Activated CD8-positive, alpha-beta T cell treated with anti-CD3 and anti-CD28 coated beads, Interleukin-2, amount 10 ng/mL, durations not matched to agents 7 days and 5 days (primary cell): ENCODE results near the gene TMEM17. TPM values are rescaled to one million over a fixed set of nuclear protein-coding genes. Genes with fewer than 3 reads are reported as not detected.

Experiments used
- ATAC-seq: fragments of 150-1000 bp; cut with Tn5 transposase; one replicate; pipeline ENCODE4 v1.10.0; 2021; ENCODE audit warnings: moderate library complexity
- CTCF ChIA-PET: fragments of 350-600 bp; sonication (Branson Sonifier 250); formaldehyde crosslinking; loops from one replicate; lab custom pipeline; 2021; ENCODE audit warnings: antibody characterized with exemption; lab: Charles Lee
- POLR2A ChIA-PET: fragments of 350-600 bp; sonication (Branson Sonifier 250); formaldehyde crosslinking; loops from one replicate; lab custom pipeline; 2021; ENCODE audit warnings: antibody characterized with exemption; lab: Charles Lee
- DNase-seq: peaks from one replicate; pipeline ENCODE4 v3.0.0-alpha.2; 2020
- H3K27ac Mint-ChIP-seq: one replicate; pipeline ENCODE4 v1.8.0; 2021; ENCODE audit warnings: mild to moderate bottlenecking, mixed read lengths
- H3K27me3 Mint-ChIP-seq: one replicate; pipeline ENCODE4 v1.8.0; 2021; ENCODE audit warnings: low read depth, mixed read lengths
- H3K36me3 Mint-ChIP-seq: one replicate; pipeline ENCODE4 v1.8.0; 2021; ENCODE audit warnings: low read depth, mixed read lengths
- H3K4me1 Mint-ChIP-seq: one replicate; pipeline ENCODE4 v1.8.0; 2021; ENCODE audit warnings: low read depth, mixed read lengths
- H3K4me3 Mint-ChIP-seq: one replicate; pipeline ENCODE4 v1.8.0; 2021; ENCODE audit warnings: mild to moderate bottlenecking, mixed read lengths
- H3K9me3 Mint-ChIP-seq: one replicate; pipeline ENCODE4 v1.8.0; 2022; ENCODE audit warnings: mixed read lengths; ENCODE audit not compliant: insufficient read depth
- total RNA-seq, 2 experiments: library from RNA; stranded (reverse); gene quantifications; one replicate each; pipeline ENCODE4 v1.2.3, GENCODE V29; 2021

The TMEM17 gene
- total RNA-seq, 2 experiments from 2014 or later = not detected

GRCh38 chr2:62460175-62460574, 45.8 kb downstream of the TMEM17 start:
- CTCF ChIA-PET = interaction anchor here (1.9 to 4.3 kb wide), 2 partner anchors 14 to 315 kb away, joined by 5 to 44 read pairs; no protein-coding TSS in a partner anchor
- Mint-ChIP-seq H3K4me1 (peaks cover 2% of the 10 kb centered on the region), H3K4me3 (no peak overlapping the region), H3K27me3 (peaks cover 3% of the 10 kb centered on the region), H3K27ac (no peak overlapping the region), H3K36me3 (no peaks in the 10 kb centered on the region), H3K9me3 (no peaks in the 10 kb centered on the region)
- POLR2A ChIA-PET = no interaction called here
- no peak for DNase-seq
- ATAC-seq = no peak

DNA sequence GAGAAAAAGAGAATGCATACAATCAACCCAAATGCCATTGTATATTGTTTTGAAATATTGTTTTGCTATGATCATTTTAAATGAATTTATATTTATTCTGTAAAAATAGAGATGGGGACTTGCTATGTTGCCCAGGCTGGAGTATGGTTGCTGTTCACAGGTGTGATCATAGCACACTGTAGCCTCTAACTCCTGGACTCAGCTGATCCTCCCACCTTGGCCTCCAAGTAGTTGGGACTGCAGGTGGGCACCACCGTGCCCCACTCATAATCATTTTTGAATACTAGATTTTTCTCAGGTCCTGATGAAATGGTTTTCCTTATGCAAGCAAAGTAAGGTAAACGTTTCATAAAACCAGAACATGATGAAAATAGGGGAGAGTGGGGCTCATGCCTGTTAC, 46.3 kb downstream of the TMEM17 start:
- ChIA-PET POLR2A (no interaction called here), CTCF (interaction anchor here (1.9 to 4.3 kb wide), 2 partner anchors 14 to 316 kb away, joined by 5 to 44 read pairs; no protein-coding TSS in a partner anchor)
- Mint-ChIP-seq H3K27ac (no peak overlapping the region), H3K27me3 (peaks cover 3% of the 10 kb centered on the region), H3K36me3 (no peaks in the 10 kb centered on the region), H3K9me3 (no peaks in the 10 kb centered on the region), H3K4me1 (peaks cover 2% of the 10 kb centered on the region), H3K4me3 (no peak overlapping the region)
- ATAC-seq (no peak), DNase-seq (no peak)

DNA sequence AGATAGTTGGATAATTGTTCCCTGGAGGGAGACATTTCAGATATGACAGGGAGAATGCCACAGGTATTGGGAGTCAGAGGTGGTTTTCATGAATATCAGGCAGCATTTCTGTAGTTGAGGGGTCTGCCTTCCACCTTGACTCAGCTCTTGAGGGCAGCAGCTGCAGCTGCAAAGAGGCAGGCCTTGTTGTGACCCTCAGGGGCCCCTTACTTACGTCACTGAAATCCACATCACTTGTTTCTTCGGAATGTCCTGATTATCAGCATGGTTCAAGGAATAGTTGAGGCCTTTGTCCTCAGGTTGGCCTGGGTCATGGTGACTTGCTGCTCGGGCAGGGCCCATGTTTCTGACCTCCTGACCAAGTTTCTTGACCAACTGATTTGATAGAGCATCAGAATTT, 46.9 kb downstream of the TMEM17 start:
- Mint-ChIP-seq H3K27ac (no peak overlapping the region), H3K27me3 (peaks cover 3% of the 10 kb centered on the region), H3K4me3 (no peak overlapping the region), H3K9me3 (no peaks in the 10 kb centered on the region), H3K4me1 (peaks cover 2% of the 10 kb centered on the region), H3K36me3 (no peaks in the 10 kb centered on the region)
- ATAC-seq = no peak
- no peak for DNase-seq
- POLR2A ChIA-PET = no interaction called here
- CTCF ChIA-PET = interaction anchor here (1.9 to 4.3 kb wide), 2 partner anchors 15 to 316 kb away, joined by 5 to 44 read pairs; no protein-coding TSS in a partner anchor

DNA sequence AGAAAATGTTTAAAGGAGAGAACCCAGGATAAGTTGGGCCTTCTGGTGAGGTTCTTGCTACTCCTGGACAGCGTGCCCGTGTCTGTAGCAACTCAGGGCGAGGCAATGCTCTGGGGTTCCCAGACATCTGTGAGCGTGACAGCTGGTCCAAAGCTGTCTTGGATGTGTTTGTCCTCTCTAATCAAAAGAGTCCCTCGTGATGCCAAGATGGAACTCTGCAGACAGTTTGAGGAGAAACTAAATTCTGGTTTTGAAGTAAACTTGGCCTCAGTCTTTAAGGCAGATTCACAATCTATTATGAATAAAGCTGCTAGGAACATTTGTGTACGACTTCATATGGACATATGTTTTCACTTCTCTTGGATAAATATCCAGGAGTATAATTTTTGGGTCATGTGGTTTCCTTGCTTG, 47.3 kb downstream of the TMEM17 start:
- Mint-ChIP-seq H3K36me3 (no peaks in the 10 kb centered on the region), H3K4me1 (peaks cover 2% of the 10 kb centered on the region), H3K27ac (no peak overlapping the region), H3K9me3 (no peaks in the 10 kb centered on the region), H3K27me3 (peaks cover 5% of the 10 kb centered on the region), H3K4me3 (no peak overlapping the region)
- ChIA-PET CTCF (interaction anchor here (1.6 to 4.3 kb wide), 4 partner anchors 15 to 317 kb away, joined by 5 to 83 read pairs (median 25); no protein-coding TSS in a partner anchor), POLR2A (no interaction called here)
- ATAC-seq (no peak), DNase-seq (no peak)

GRCh38 chr2:62458206-62458641, 47.8 kb downstream of the TMEM17 start:
- CTCF ChIA-PET = interaction anchor here (0.9 to 4.3 kb wide), 9 partner anchors 7 to 339 kb away, joined by 3 to 83 read pairs (median 6); no protein-coding TSS in a partner anchor

GRCh38 chr2:62457556-62457955, 48.4 kb downstream of the TMEM17 start:
- ATAC-seq (no peak), DNase-seq (no peak)
- ChIA-PET CTCF (interaction anchor here (0.7 to 4.3 kb wide), 24 partner anchors 8 to 1029 kb away, joined by 3 to 83 read pairs (median 4); no protein-coding TSS in a partner anchor), POLR2A (no interaction called here)
- H3K4me3 Mint-ChIP-seq = peak overlapping the region; percentile 52
- no peak overlapping the region for H3K27ac Mint-ChIP-seq
- H3K27me3 Mint-ChIP-seq = peaks cover 6% of the 10 kb centered on the region
- peaks cover 2% of the 10 kb centered on the region for H3K4me1 Mint-ChIP-seq
- no peaks in the 10 kb centered on the region for H3K9me3 Mint-ChIP-seq
- H3K36me3 Mint-ChIP-seq = no peaks in the 10 kb centered on the region

More at GRCh38 chr2:62458206-62458641, 47.8 kb downstream of the TMEM17 start:
- ATAC-seq = no peak
- Mint-ChIP-seq H3K36me3 (no peaks in the 10 kb centered on the region), H3K4me1 (peaks cover 2% of the 10 kb centered on the region), H3K9me3 (no peaks in the 10 kb centered on the region), H3K27ac (no peak overlapping the region), H3K27me3 (peaks cover 6% of the 10 kb centered on the region), H3K4me3 (no peak overlapping the region)
- DNase-seq = no peak
- POLR2A ChIA-PET = no interaction called here

GRCh38 chr2:62456721-62457539, 49.1 kb downstream of the TMEM17 start:
- H3K27me3 Mint-ChIP-seq = peaks cover 6% of the 10 kb centered on the region
- peak; percentile 95 for ATAC-seq
- DNase-seq = peak; percentile 61
- ChIA-PET POLR2A (no interaction called here), CTCF (interaction anchor here (0.7 to 4.3 kb wide), 38 partner anchors 9 to 1030 kb away, joined by 3 to 83 read pairs (median 4); no protein-coding TSS in a partner anchor)
- H3K4me1 Mint-ChIP-seq = peaks cover 2% of the 10 kb centered on the region
- peak overlapping the region; percentile 52 for H3K4me3 Mint-ChIP-seq
- H3K36me3 Mint-ChIP-seq = no peaks in the 10 kb centered on the region
- H3K27ac Mint-ChIP-seq = no peak overlapping the region
- no peaks in the 10 kb centered on the region for H3K9me3 Mint-ChIP-seq

GRCh38 chr2:62455957-62456692, 49.9 kb downstream of the TMEM17 start:
- H3K36me3 Mint-ChIP-seq = no peaks in the 10 kb centered on the region
- no peaks in the 10 kb centered on the region for H3K9me3 Mint-ChIP-seq
- ChIA-PET POLR2A (no interaction called here), CTCF (interaction anchor here (0.7 to 4.3 kb wide), 25 partner anchors 9 to 579 kb away, joined by 3 to 83 read pairs (median 5); no protein-coding TSS in a partner anchor)
- no peak overlapping the region for H3K27ac Mint-ChIP-seq
- H3K4me1 Mint-ChIP-seq = peaks cover 2% of the 10 kb centered on the region
- H3K4me3 Mint-ChIP-seq = no peak overlapping the region
- H3K27me3 Mint-ChIP-seq = peaks cover 6% of the 10 kb centered on the region
- no peak for ATAC-seq
- DNase-seq = no peak

GRCh38 chr2:62453955-62454354, 52.0 kb downstream of the TMEM17 start:
- Mint-ChIP-seq H3K4me1 (peaks cover 2% of the 10 kb centered on the region), H3K9me3 (no peaks in the 10 kb centered on the region), H3K27me3 (peaks cover 6% of the 10 kb centered on the region), H3K4me3 (no peak overlapping the region), H3K27ac (no peak overlapping the region), H3K36me3 (no peaks in the 10 kb centered on the region)
- DNase-seq (no peak), ATAC-seq (no peak)
- ChIA-PET POLR2A (no interaction called here), CTCF (interaction anchor here (2.0 kb wide), 1 partner anchor 321 kb away, joined by 8 read pairs; no protein-coding TSS in a partner anchor)

DNA sequence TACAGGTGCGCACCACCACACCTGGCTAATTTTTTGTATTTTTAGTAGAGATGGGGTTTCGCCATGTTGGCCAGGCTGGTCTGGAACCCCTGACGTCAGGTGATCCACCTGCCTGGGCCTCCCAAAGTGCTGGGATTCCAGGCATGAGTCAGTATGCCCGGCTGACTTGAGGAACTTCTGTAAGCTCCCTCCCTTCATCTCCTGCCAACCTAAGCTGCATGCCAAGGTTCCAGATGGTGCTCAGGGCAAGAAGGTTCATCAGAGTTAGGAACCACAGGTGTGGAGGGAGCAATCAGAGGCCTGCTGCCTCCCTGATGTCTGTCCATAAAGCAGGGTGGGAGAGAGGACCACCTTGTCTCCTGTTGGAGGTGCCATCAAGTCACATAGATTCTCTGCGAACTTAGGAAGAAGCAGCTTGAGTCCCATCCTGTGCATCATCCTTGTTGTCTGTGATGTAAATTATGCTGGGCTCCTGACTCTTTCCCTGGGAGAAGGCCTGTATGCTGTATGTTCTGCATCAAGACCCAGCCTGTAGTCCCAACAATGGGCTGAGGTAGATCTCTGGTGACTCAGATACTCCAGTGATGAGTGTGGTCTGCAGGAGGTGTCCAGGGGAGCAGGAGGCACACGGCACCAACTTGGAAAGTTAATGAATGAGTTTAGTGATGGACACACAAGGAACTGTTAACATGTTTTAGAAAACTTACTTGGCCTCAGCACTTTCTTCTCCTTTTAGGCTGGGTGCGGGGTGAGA, 53.1 kb downstream of the TMEM17 start:
- Mint-ChIP-seq H3K36me3 (no peaks in the 10 kb centered on the region), H3K27ac (no peak overlapping the region), H3K4me1 (peaks cover 2% of the 10 kb centered on the region), H3K9me3 (no peaks in the 10 kb centered on the region), H3K4me3 (no peak overlapping the region), H3K27me3 (peaks cover 2% of the 10 kb centered on the region)
- ChIA-PET CTCF (interaction anchor here (1.3 kb wide), 1 partner anchor 10 kb away, joined by 3 read pairs; no protein-coding TSS in a partner anchor), POLR2A (no interaction called here)
- DNase-seq (no peak), ATAC-seq (no peak)

- ATAC-seq = no peak
- no peak overlapping the region for H3K4me3 Mint-ChIP-seq
These were observed 55.2 kb downstream of the TMEM17 start for GRCh38 chr2:62450716-62451191.

More at GRCh38 chr2:62450716-62451191, 55.2 kb downstream of the TMEM17 start:
- H3K36me3 Mint-ChIP-seq = no peaks in the 10 kb centered on the region
- peaks cover 5% of the 10 kb centered on the region for H3K27me3 Mint-ChIP-seq
- no peaks in the 10 kb centered on the region for H3K9me3 Mint-ChIP-seq
- ChIA-PET POLR2A (no interaction called here), CTCF (no interaction called here)
- H3K4me1 Mint-ChIP-seq = no peaks in the 10 kb centered on the region
- DNase-seq = no peak
- no peak overlapping the region for H3K27ac Mint-ChIP-seq
